MCF 10A (cell line): Measurements from ENCODE around the gene CFAP299. TPM values are rescaled to one million over a fixed set of nuclear protein-coding genes. Genes with fewer than 3 reads are reported as not detected.
A peak's percentile ranks its signal among the peaks of the same experiment; 100 is the strongest.

Source experiments
- BruUV-seq: library from RNA; stranded (reverse); fragments of 400-500 nt; replicated peaks from 2 replicates; lab custom pipeline; 2021; lab: Mats Ljungman, UMichigan
- CTCF ChIA-PET: fragments of 300-600 bp; sonication (Branson Sonifier 250); formaldehyde crosslinking; extraction: SDS; loops from one replicate; lab custom pipeline; 2021; ENCODE audit warnings: antibody characterized with exemption, inconsistent platforms; lab: Yijun Ruan, JAX
- POLR2A ChIA-PET: fragments of 300-600, 350-650 bp; sonication (Branson Sonifier 250); formaldehyde crosslinking; extraction: SDS; loops from one replicate; lab custom pipeline; 2020; ENCODE audit warnings: antibody characterized with exemption, inconsistent platforms; lab: Yijun Ruan, JAX
- DNase-seq: peaks from one replicate; pipeline ENCODE4 v3.0.0-alpha.2; 2018; ENCODE audit not compliant: unreplicated experiment
- H3K27ac Mint-ChIP-seq: one replicate; pipeline ENCODE4 v1.8.0; 2022; ENCODE audit warnings: mild to moderate bottlenecking, low read depth, mixed read lengths; ENCODE audit not compliant: unreplicated experiment
- H3K27me3 Mint-ChIP-seq: one replicate; pipeline ENCODE4 v1.8.0; 2022; ENCODE audit warnings: mixed read lengths; ENCODE audit not compliant: insufficient read depth, unreplicated experiment
- H3K36me3 Mint-ChIP-seq: one replicate; pipeline ENCODE4 v1.8.0; 2022; ENCODE audit warnings: mild to moderate bottlenecking, moderate library complexity, mixed read lengths; ENCODE audit not compliant: insufficient read depth, unreplicated experiment
- H3K4me1 Mint-ChIP-seq: one replicate; pipeline ENCODE4 v1.8.0; 2022; ENCODE audit warnings: mixed read lengths; ENCODE audit not compliant: insufficient read depth, unreplicated experiment
- H3K4me3 Mint-ChIP-seq: one replicate; pipeline ENCODE4 v1.8.0; 2022; ENCODE audit warnings: mild to moderate bottlenecking, moderate library complexity, mixed read lengths; ENCODE audit not compliant: unreplicated experiment
- H3K9me3 Mint-ChIP-seq: one replicate; pipeline ENCODE4 v1.8.0; 2022; ENCODE audit warnings: mixed read lengths; ENCODE audit not compliant: unreplicated experiment
- CTCF ChIP-seq: fragments of 200-600 bp; IDR thresholded peaks from one replicate; pipeline ENCODE4 v1.8.0; 2022; ENCODE audit warnings: antibody characterized with exemption, mild to moderate bottlenecking; ENCODE audit not compliant: unreplicated experiment
- intact Hi-C: fragments of 100-400 bp; cut with micrococcal nuclease; formaldehyde crosslinking; loops from 2 replicates; pipeline ENCODE4 v1.14.1; 2022
- total RNA-seq: library from RNA; stranded (reverse); gene quantifications from 2 replicates; pipeline ENCODE4 v1.2.3, GENCODE V29; 2022

The CFAP299 gene
- total RNA-seq, 1 experiment from 2014 or later, result 0.33 TPM

- Mint-ChIP-seq H3K4me1 (no peaks in the 10 kb centered on the region), H3K9me3 (no peaks in the 10 kb centered on the region), H3K27ac (no peak overlapping the region), H3K36me3 (no peaks in the 10 kb centered on the region), H3K27me3 (no peaks in the 10 kb centered on the region), H3K4me3 (no peak overlapping the region)
- no peak for TF ChIP-seq CTCF
- intact Hi-C loops, result no loop called here
- peak; percentile 4 for DNase-seq
- BruUV-seq, result no TSS peak
- ChIA-PET CTCF (interaction anchor here (1.0 kb wide), 1 partner anchor 12 kb away, joined by 3 read pairs; no protein-coding TSS in a partner anchor), POLR2A (no interaction called here)
These were observed 71.7 kb downstream of the CFAP299 start for GRCh38 chr4:80407246-80407645.

GRCh38 chr4:80409809-80410208 is 74.3 kb downstream of the CFAP299 start:
- no peaks in the 10 kb centered on the region for H3K4me1 Mint-ChIP-seq
- no peak overlapping the region for H3K27ac Mint-ChIP-seq
- ChIA-PET CTCF (interaction anchor here (0.6 kb wide), 1 partner anchor 515 kb away, joined by 3 read pairs; no protein-coding TSS in a partner anchor), POLR2A (no interaction called here)
- DNase-seq, result no peak
- no peaks in the 10 kb centered on the region for H3K36me3 Mint-ChIP-seq
- H3K4me3 Mint-ChIP-seq, result no peak overlapping the region
- H3K27me3 Mint-ChIP-seq, result no peaks in the 10 kb centered on the region
- no peak for TF ChIP-seq CTCF
- BruUV-seq, result no TSS peak
- intact Hi-C loops, result no loop called here
- H3K9me3 Mint-ChIP-seq, result no peaks in the 10 kb centered on the region

- POLR2A ChIA-PET, result interaction anchor here (0.6 kb wide), 1 partner anchor 242 kb away, joined by 3 read pairs; no protein-coding TSS in a partner anchor
- no peak for TF ChIP-seq CTCF
- H3K9me3 Mint-ChIP-seq, result no peaks in the 10 kb centered on the region
- intact Hi-C loops, result no loop called here
- CTCF ChIA-PET, result no interaction called here
- no peak overlapping the region for H3K27ac Mint-ChIP-seq
- no peaks in the 10 kb centered on the region for H3K36me3 Mint-ChIP-seq
- DNase-seq, result no peak
- H3K4me3 Mint-ChIP-seq, result no peak overlapping the region
- no peaks in the 10 kb centered on the region for H3K27me3 Mint-ChIP-seq
- BruUV-seq, result no TSS peak
- no peaks in the 10 kb centered on the region for H3K4me1 Mint-ChIP-seq
These were observed 76.8 kb downstream of the CFAP299 start for GRCh38 chr4:80412322-80412721.

GRCh38 chr4:80413086-80413485 is 77.6 kb downstream of the CFAP299 start:
- H3K27me3 Mint-ChIP-seq, result no peaks in the 10 kb centered on the region
- no peaks in the 10 kb centered on the region for H3K4me1 Mint-ChIP-seq
- intact Hi-C loops, result no loop called here
- BruUV-seq, result no TSS peak
- POLR2A ChIA-PET, result interaction anchor here (0.6 kb wide), 1 partner anchor 242 kb away, joined by 3 read pairs; no protein-coding TSS in a partner anchor
- no peak for DNase-seq
- no peaks in the 10 kb centered on the region for H3K9me3 Mint-ChIP-seq
- no peak for TF ChIP-seq CTCF
- no peak overlapping the region for H3K27ac Mint-ChIP-seq
- CTCF ChIA-PET, result interaction anchor here (0.6 kb wide), 1 partner anchor 770 kb away, joined by 3 read pairs; no protein-coding TSS in a partner anchor
- H3K4me3 Mint-ChIP-seq, result no peak overlapping the region
- H3K36me3 Mint-ChIP-seq, result no peaks in the 10 kb centered on the region
